Thoracic aorta endothelial cell (primary cell): ENCODE measurements around the gene DESI1. TPM values are rescaled to one million over a fixed set of nuclear protein-coding genes. Genes with fewer than 3 reads are reported as not detected.

Experiments used
- small RNA-seq: library from RNA; depleted of rRNA; stranded (forward); fragments of <200 nt; gene quantifications from one replicate; pipeline ENCODE3, GENCODE V24; 2012
- total RNA-seq: library from RNA; depleted of rRNA; stranded (reverse); fragments of >200 nt; gene quantifications from 2 replicates; pipeline ENCODE4 v1.2.3, GENCODE V29; 2012

The DESI1 gene
- 43.0 and 53.8 TPM in 2 replicates for total RNA-seq

DNA sequence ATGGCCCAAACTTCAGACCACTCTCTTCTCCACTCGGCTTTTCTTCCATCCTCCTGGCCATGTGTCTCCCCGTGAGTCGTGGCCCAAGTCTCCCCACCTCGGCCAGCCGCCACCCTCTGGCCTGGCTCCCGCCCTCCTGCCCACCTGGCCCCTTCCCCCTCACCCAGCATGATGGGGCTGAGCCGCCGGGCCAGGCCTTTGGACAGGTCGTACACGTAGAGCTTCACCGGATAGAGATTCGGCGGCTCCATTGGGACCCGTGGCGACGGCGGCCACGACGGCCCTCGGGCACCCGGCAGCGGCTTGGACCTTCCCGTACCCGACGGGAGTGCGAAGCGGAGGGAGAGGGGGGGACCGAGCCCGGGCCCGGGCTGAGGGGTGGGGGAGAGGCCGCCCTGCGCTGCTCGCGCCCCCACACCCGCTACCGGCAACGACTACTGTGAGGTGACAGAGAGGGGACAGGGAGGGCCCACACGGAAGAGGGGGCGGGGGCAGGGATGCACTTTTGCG lies at the start of gene DESI1:
Gene DESI1, minus strand, starts transcription at position 455 of the 510 bp plus-strand sequence. Its CDS starts 204 bp downstream, at position 251.

DNA sequence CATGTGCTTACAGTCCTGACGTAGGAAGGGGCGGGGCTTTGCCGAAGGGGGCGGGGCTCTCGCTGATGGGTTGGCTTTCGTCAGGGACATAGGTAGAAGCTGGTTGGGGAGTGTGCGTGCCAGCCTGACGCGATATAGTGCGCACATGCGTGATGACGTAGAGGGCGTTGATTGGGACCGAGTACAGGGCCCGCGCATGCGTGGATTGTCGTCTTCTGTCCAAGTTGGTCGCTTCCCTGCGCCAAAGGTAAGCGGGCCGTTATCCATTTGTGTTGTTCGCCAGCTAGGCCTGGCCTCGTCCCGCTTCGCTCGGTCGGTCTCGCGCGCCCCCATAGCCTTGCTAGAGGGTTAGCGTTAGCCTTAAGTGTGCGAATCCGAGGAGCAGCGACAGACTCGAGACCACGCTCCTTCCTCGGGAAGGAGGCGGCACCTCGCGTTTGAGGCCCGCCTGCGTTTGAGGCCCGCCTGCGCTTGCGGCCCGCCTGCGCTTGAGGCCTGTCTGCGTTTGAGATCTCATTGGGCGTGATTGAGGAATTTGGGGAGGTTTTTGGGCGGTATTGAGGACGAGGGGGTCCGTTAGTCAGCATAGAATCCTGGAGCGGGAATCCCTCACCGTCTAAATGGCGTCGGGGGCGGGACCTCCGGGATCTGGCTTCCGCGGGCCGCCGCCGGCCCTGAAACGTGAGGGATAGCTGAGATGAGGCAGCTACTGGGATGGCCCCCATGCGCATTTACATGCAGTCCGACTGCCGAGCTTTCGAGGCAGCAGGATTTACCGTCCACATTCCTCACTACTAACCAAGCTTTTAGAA lies 462 bp upstream of the DESI1 start, which contains the start of gene XRCC6:
Gene XRCC6, plus strand, starts transcription at position 197 of the 812 bp plus-strand sequence. CDS start 710 bp downstream, outside the sequence.

DNA sequence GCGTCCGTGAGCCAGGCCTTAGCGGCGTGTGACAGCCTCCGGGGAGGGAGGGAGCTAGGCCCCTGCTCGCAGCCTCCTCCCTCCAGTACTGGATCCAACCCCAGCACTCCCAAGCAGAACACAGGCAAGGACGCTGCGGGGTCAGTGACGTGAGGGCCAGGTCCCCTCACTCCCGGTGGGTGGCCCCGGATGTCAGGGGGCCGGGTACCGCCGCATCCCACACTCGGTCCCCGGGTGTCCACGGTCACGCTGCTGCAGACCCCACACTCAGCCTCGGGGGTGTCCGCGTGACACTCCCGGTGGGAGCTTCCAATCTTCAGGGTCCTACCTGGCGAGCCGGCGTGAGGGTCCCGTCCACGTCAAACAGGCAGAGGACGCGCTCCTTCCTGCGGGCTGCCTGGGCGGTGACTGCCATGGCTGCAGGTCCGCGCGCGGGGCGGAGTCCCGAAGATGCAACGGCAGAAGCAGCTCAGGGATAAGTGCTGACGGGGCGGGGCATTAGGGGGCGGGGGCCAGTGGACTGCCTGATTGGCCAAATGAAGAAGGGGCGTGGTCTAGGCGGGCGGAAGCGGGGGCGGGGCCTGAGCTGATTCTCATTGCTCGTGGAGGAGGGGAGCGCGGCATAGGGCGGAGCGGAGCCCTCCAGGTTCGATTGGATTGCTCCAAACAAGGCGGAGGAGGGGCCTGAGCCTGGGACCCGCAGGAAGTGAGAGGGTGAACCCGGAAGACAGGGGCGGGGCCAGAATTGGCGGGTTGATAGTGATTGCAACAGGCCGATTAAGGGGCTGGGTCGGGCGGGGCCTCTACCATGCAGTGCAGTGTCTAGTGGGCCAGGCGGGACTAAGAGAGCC lies 31.2 kb downstream of the DESI1 start, which contains the start of gene PMM1:
Gene PMM1, minus strand, starts transcription at position 450 of the 851 bp plus-strand sequence. Its CDS starts 35 bp downstream, at position 415.

Small RNA genes within 50 kb of the gene (small RNA-seq; reads per million reads assigned to genes)
- not detected for gene RF00019

Other genes starting within 250 kb of the DESI1 start
- gene TEF, start 239.1 kb downstream of the DESI1 start, total RNA-seq = 2.2 and 3.1 TPM in 2 replicates
- gene TOB2, start 174.2 kb downstream of the DESI1 start, total RNA-seq = 31.6 and 36.0 TPM in 2 replicates
- gene PHF5A, start 152.4 kb downstream of the DESI1 start, total RNA-seq = 54.1 and 63.7 TPM in 2 replicates
- 62.4 and 76.7 TPM in 2 replicates for gene ACO2, start 151.9 kb downstream of the DESI1 start, total RNA-seq
- gene POLR3H, start 76.6 kb downstream of the DESI1 start, total RNA-seq = 17.3 and 19.4 TPM in 2 replicates
- not detected in 2 replicates for gene CSDC2, start 60.0 kb downstream of the DESI1 start, total RNA-seq
- gene PMM1, start 31.2 kb downstream of the DESI1 start, total RNA-seq = 3.9 and 5.6 TPM in 2 replicates
- gene XRCC6, start 252 bp upstream of the DESI1 start, total RNA-seq = 406 and 442 TPM in 2 replicates
- gene SNU13, start 67.8 kb upstream of the DESI1 start, total RNA-seq = 67.4 and 87.7 TPM in 2 replicates
- 1.4 and 4.3 TPM in 2 replicates for gene MEI1, start 78.5 kb upstream of the DESI1 start, total RNA-seq
- 7.6 and 7.7 TPM in 2 replicates for gene CCDC134, start 179.6 kb upstream of the DESI1 start, total RNA-seq
- gene SREBF2, start 212.1 kb upstream of the DESI1 start, total RNA-seq = 83.4 and 113 TPM in 2 replicates